ENCODE results near the gene INO80. TPM values are rescaled to one million over a fixed set of nuclear protein-coding genes. Genes with fewer than 3 reads are reported as not detected.
A peak's percentile ranks its signal among the peaks of the same experiment; 100 is the strongest.
"Not testable (repeated sequence)": the region's sequence is repeated elsewhere in the genome, so short reads cannot be mapped to it uniquely, and the experiment has no call there.

The INO80 gene
- total RNA-seq, result 20.1 TPM

- DNase-seq (ENCODE audit: low spot score), result peak; percentile 100
Measured at GRCh38 chr15:41116116-41116961, at the start of gene INO80. Gene INO80, minus strand, starts transcription at chr15:41116280. Its CDS starts 19,970 bp downstream, at chr15:41096310.

GRCh38 chr15:41161736-41162135 is 45.7 kb upstream of the INO80 start:
- DNase-seq (ENCODE audit: low spot score), result no peak

- DNase-seq (ENCODE audit: low spot score), result no peak
Measured at GRCh38 chr15:41161336-41161735, 45.3 kb upstream of the INO80 start.

- DNase-seq (ENCODE audit: low spot score), result no peak
Measured at GRCh38 chr15:41160639-41161315, 44.7 kb upstream of the INO80 start.

GRCh38 chr15:41154412-41154811 is 38.3 kb upstream of the INO80 start:
- no peak for DNase-seq (ENCODE audit: low spot score)

- DNase-seq (ENCODE audit: low spot score), result no peak
Measured at GRCh38 chr15:41153733-41154132, 37.7 kb upstream of the INO80 start.

- DNase-seq (ENCODE audit: low spot score), result no peak
Measured at GRCh38 chr15:41151451-41152005, 35.4 kb upstream of the INO80 start.

- DNase-seq (ENCODE audit: low spot score), result no peak
Measured at GRCh38 chr15:41150279-41150678, 34.2 kb upstream of the INO80 start.

- DNase-seq (ENCODE audit: low spot score), result no peak
Measured at GRCh38 chr15:41148065-41148464, 32.0 kb upstream of the INO80 start.

GRCh38 chr15:41139619-41140018 is 23.5 kb upstream of the INO80 start:
- DNase-seq (ENCODE audit: low spot score), result no peak

- DNase-seq (ENCODE audit: low spot score), result peak; percentile 57
Measured at GRCh38 chr15:41139112-41139511, 23.0 kb upstream of the INO80 start.

- not testable (repeated sequence) for DNase-seq (ENCODE audit: low spot score)
Measured at GRCh38 chr15:41135580-41135979, 19.5 kb upstream of the INO80 start.

GRCh38 chr15:41133454-41133853 is 17.4 kb upstream of the INO80 start:
- DNase-seq (ENCODE audit: low spot score), result no peak

- DNase-seq (ENCODE audit: low spot score), result not testable (repeated sequence)
Measured at GRCh38 chr15:41132094-41132493, 16.0 kb upstream of the INO80 start.

- DNase-seq (ENCODE audit: low spot score), result no peak
Measured at GRCh38 chr15:41128174-41128902, 12.3 kb upstream of the INO80 start.

- no peak for DNase-seq (ENCODE audit: low spot score)
Measured at GRCh38 chr15:41125931-41126642, 10.0 kb upstream of the INO80 start.

- no peak for DNase-seq (ENCODE audit: low spot score)
Measured at GRCh38 chr15:41125063-41125669, 9.1 kb upstream of the INO80 start.

GRCh38 chr15:41124058-41124457 is 8.0 kb upstream of the INO80 start:
- DNase-seq (ENCODE audit: low spot score), result no peak

GRCh38 chr15:41122849-41123248 is 6.8 kb upstream of the INO80 start:
- no peak for DNase-seq (ENCODE audit: low spot score)

GRCh38 chr15:41121951-41122350 is 5.9 kb upstream of the INO80 start:
- DNase-seq (ENCODE audit: low spot score), result no peak

GRCh38 chr15:41116962-41117252 is 827 bp upstream of the INO80 start:
- DNase-seq (ENCODE audit: low spot score), result no peak

Data from mucosa of gallbladder (tissue), 1 donor.